Measurements from ENCODE around the gene FBXL17.

FBXL17 gene

DNA sequence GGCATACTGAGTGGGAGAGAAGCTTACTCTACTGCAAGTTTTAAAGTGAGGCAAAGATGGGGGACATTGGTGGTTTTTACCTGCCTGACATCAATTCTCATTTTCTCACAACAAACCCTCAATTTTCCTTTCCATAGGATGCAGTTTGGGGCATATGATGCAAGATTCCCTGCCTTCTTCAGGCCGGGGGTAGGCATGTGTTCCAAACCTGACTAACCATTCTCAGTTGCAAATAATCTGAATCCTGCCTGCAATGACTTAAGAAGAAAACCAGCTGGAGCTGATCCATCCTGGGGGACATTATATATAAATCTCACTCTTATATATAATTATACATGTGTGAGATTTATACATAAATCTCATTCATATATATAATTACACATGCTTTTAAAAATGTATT lies 487.5 kb downstream of the FBXL17 start:
- DNase-seq (ENCODE audit: low read depth) = peak; percentile 15
- H3K4me3 ChIP-seq (ENCODE audit: low read depth, low read length) = no peak overlapping the region

- DNase-seq (ENCODE audit: low read depth) = peak; percentile 41
- no peak overlapping the region for H3K4me3 ChIP-seq (ENCODE audit: low read depth, low read length)
Measured at GRCh38 chr5:107893642-107894041, 488.3 kb downstream of the FBXL17 start.

DNA sequence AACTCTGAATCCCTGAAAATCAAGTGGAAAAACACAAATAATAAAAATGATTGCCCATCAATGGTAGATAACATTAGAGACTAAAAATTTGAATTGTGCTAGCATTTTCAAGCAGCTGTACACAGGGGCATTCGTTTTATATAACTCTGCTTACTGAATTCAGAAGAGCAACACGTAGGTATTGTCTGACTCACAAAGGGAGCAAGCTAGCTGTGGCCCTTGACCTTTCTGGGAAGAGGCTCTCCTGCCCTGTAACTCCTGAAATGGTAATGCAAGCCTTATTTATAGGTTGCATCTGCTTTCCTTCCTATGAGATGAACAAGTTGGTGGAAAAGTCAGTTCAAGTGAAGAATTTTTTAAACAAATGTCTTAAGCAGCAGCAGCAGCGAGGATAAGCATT lies 492.5 kb downstream of the FBXL17 start:
- peak; percentile 47 for DNase-seq (ENCODE audit: low read depth)
- H3K4me3 ChIP-seq (ENCODE audit: low read depth, low read length) = no peak overlapping the region

- H3K4me3 ChIP-seq (ENCODE audit: low read depth, low read length) = no peak overlapping the region
- DNase-seq (ENCODE audit: low read depth) = no peak
Measured at GRCh38 chr5:107888541-107888940, 493.4 kb downstream of the FBXL17 start.

DNA sequence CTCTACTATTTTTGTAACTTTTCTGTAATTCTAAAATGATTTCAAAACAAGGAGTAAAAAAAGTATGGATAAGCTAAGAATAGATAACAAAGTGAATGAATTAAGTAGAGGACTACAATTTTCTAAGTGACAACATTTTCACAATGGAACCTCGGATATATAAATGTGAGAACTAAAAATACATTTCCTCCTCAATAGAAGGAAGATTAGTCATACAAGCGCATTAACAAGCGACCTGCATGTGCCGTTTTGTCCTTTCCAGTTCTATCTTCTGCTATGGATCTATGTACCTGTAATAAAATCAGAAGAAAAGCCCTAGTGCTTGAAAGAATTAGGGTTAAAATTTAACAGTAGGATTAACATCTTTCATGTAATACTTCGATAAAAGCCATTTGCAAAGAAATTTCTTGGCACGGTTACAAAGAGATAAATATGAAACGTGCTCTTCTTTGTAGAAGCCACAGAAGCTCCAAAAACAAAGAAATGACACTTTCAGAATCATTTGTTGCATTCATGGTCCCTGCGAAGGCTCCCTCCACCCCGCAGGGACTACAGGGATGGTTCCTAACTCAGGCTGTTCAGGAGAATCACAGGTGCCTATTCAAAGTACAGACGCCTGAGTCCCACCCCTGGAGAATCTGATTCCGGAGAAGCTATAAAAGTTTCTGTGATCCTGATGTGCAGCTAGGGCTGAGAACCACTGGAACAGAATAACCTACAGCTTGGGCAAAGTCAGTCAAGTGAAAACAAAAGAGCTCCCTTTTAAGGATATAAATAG lies 494.5 kb downstream of the FBXL17 start:
- H3K4me3 ChIP-seq (ENCODE audit: low read depth, low read length) = no peak overlapping the region
- no peak for DNase-seq (ENCODE audit: low read depth)

GRCh38 chr5:107885601-107886000 lies 496.3 kb downstream of the FBXL17 start:
- DNase-seq (ENCODE audit: low read depth) = no peak
- H3K4me3 ChIP-seq (ENCODE audit: low read depth, low read length) = no peak overlapping the region

DNA sequence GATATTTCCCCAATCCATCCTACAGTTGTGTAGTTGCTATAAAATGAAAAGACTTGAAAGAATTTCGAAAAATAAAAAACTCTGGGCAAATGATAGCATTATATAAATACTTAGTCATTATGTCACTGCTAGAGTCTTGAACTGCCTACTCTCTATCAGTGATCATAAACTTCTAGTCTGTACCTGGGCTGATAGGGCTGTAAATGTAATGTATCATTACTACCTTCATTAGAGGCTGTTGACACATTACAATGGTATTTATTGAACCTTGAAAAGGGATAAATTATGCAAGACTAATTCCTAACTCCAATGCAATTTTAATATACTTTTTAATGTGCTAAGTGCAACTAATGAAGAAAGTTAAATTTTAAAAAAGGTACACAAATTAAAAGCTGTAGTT lies 497.0 kb downstream of the FBXL17 start:
- no peak for DNase-seq (ENCODE audit: low read depth)
- no peak overlapping the region for H3K4me3 ChIP-seq (ENCODE audit: low read depth, low read length)

DNA sequence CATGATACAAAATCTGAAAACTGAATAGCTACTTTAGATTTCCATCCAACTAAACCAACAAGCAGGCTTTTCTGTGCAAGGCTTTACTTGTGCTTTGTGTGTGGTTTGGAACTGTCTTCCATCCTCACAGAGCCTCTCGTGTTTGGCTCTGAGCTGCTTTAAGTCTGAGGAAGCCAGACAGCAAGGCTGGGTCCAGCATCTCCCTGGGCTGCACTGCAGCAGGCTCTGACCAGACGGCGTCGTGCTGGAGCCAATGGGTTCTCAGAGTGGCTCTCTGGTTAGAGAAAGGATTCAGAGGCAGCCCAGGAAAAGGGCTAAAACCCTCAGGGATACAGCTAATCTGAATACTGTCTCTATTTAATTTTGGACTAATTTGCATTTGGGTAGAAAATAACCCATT lies 503.2 kb downstream of the FBXL17 start:
- DNase-seq (ENCODE audit: low read depth) = no peak
- no peak overlapping the region for H3K4me3 ChIP-seq (ENCODE audit: low read depth, low read length)

- no peak overlapping the region for H3K4me3 ChIP-seq (ENCODE audit: low read depth, low read length)
- no peak for DNase-seq (ENCODE audit: low read depth)
Measured at GRCh38 chr5:107876906-107877305, 505.0 kb downstream of the FBXL17 start.

GRCh38 chr5:107876261-107876660 lies 505.6 kb downstream of the FBXL17 start:
- DNase-seq (ENCODE audit: low read depth) = no peak
- H3K4me3 ChIP-seq (ENCODE audit: low read depth, low read length) = no peak overlapping the region

- DNase-seq (ENCODE audit: low read depth) = no peak
- no peak overlapping the region for H3K4me3 ChIP-seq (ENCODE audit: low read depth, low read length)
Measured at GRCh38 chr5:107875833-107876232, 506.1 kb downstream of the FBXL17 start.

DNA sequence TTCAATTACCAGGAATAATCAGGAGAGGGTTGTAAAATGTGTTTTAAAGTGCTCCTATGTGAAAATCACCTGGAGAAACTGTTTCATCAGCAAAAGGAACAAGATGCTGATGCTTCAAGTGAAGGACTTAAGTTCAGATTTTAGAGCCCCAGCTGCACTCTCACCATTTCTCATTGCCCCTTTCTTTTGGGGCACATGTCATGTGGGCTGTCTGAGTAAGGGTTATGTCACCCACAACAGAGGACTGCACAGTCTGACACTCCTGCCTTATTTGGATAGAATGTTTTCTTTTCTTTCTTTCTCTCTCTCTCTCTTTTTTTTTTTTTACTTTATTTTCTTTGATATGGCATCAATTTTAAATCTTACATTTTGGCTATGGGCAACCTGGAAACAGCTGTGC lies 507.1 kb downstream of the FBXL17 start:
- no peak for DNase-seq (ENCODE audit: low read depth)
- no peak overlapping the region for H3K4me3 ChIP-seq (ENCODE audit: low read depth, low read length)

DNA sequence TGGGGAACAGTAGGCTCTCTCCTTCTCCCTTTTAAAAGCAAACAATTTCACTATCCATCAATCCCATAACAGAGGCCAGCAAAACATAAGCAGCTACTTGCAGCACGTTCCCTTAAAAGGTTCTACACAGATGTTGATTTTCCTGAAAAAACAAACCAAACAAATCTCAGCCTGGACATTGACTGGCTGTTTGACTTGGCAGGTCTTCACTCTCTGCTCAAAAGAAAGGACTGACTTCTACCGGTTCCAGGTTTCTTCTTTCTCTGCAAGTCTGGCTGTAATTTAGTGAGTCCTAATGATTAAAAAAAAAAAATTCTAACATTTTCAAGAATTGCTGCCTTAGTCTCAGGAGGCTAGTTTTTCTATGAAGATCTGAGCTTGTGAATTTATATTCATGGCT lies 508.0 kb downstream of the FBXL17 start:
- no peak overlapping the region for H3K4me3 ChIP-seq (ENCODE audit: low read depth, low read length)
- DNase-seq (ENCODE audit: low read depth) = no peak

DNA sequence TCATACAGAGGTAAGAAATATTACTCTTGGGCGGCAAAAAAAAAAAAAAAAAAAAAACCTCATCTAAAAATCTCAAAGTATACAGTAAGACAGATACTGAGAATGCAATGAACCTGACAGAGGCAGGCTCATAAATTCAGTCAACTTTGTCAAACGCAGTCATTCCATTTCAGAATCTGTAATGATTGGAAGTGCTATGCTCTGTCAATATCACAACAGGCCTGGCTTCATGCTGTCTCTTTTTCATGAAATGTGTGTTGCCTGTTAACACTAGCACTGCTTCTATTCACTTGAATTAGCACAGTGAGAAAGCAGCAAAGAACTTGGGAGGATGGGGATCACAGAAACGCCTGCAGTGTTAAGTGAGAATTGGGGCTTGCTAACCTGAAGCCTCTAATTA lies 510.9 kb downstream of the FBXL17 start:
- no peak overlapping the region for H3K4me3 ChIP-seq (ENCODE audit: low read depth, low read length)
- no peak for DNase-seq (ENCODE audit: low read depth)

DNA sequence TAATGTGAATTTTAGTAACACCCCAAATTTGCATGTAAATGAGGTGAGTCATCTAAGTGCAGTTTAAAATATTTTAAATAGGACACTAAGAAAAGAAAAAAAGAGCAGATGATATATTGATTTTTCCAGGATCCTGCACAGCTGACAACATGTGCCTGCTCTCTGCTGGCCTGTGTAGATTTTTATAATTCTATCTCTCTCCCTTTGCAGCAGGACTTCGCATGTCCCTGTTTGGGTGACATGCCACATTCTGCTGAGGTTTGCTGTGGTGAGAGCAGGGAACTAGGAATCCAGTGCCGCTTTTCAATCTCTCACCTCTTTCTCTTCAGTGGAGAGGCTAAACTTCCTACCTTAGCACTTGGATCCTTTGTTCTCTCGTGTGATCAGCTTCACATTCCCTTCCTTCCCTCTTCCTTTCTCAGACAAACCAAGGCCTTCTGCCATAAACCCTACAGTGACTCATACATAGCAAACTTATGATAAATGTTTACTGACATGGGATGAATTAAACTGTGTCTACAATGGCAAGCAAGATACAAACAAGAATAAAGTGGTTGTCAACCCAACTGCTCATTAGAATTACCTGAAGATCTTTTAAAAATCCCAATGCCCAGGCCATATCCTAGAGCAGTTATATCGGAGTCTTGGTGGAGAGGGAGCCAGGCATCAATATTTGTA lies 512.3 kb downstream of the FBXL17 start:
- DNase-seq (ENCODE audit: low read depth) = peak; percentile 49

DNA sequence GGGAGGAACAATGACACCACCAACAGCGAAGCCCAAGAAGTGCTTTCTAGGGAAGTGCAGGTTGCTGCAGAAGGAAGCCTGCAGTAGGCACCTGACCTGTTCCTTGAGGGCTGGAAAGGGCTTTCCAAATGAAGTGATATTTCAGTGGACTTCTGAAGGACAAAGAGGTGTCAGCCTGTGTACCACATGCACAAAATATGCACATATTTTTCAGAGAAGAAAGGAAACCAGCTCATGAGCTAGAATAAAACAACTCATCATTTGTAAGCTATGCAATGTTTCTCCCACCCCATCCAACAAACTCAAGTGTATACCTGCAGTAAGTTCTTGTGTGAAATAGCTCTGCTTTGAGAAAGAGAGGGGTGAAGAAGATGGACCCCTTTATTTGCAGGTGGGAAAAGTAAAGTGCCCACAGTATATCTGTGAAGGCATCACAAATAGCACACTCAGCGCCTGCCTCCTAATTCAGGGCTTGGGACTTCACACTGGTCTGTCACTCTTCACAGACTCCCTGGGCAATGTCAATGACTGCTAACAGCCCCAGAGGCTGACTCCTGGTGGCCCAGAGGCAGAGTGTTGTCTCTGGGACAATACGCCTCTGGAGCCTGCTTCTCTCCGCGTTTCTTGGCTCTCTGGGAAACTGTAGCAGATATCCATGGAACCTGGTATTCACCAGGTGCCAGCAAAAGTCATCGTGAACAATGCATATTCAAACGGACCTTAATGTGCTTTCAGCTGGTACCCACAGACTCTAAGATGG lies 513.1 kb downstream of the FBXL17 start:
- H3K4me3 ChIP-seq (ENCODE audit: low read depth, low read length) = no peak overlapping the region
- no peak for DNase-seq (ENCODE audit: low read depth)

More for the DNA sequence above, 512.3 kb downstream of the FBXL17 start:
- H3K4me3 ChIP-seq (ENCODE audit: low read depth, low read length) = no peak overlapping the region

DNA sequence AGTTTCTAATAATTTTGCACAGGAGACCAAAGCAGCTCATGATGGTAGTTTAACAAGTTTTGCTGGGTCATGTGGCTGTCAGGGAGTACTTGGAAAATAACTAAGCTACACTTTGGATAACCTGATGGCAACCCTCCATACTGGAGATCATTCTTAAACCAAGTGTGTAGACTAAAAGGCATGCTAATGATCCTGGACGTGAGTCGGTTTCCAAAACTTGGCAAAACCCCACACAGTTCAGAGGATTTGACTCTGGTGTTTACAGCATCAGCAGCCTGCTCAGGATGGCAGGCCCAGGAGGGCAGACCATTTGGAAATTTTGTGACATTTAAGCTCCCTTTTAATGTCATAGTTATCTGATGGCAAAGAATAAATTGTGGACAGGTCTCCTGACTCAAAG lies 514.6 kb downstream of the FBXL17 start:
- no peak overlapping the region for H3K4me3 ChIP-seq (ENCODE audit: low read depth, low read length)
- DNase-seq (ENCODE audit: low read depth) = no peak

- peak; percentile 20 for DNase-seq (ENCODE audit: low read depth)
- H3K4me3 ChIP-seq (ENCODE audit: low read depth, low read length) = no peak overlapping the region
Measured at GRCh38 chr5:107864793-107865192, 517.1 kb downstream of the FBXL17 start.

- H3K4me3 ChIP-seq (ENCODE audit: low read depth, low read length) = no peak overlapping the region
- no peak for DNase-seq (ENCODE audit: low read depth)
Measured at GRCh38 chr5:107863125-107863524, 518.8 kb downstream of the FBXL17 start.

GRCh38 chr5:107861565-107861964 lies 520.3 kb downstream of the FBXL17 start:
- no peak overlapping the region for H3K4me3 ChIP-seq (ENCODE audit: low read depth, low read length)
- no peak for DNase-seq (ENCODE audit: low read depth)
